Measurements from ENCODE around the gene PLA2G4B.

The PLA2G4B gene

DNA sequence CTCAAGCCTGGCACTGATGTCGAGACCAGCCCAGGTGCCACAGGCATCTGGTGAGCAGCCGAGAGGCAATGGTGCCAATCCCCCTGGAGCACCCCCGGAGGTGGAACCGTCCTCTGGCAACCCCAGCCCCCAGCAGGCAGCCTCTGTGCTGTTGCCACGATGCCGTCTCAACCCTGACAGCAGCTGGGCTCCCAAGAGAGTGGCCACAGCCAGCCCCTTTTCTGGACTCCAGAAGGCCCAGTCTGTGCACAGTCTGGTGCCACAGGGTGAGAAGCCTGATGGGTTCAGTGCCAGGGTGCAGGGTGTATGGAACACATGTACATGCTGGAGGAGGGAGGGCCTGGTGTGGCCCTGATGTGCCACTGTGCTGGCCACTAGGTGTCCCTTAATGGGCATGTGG lies 15.7 kb upstream of the PLA2G4B start:
- TF ChIP-seq, protein P1, sequence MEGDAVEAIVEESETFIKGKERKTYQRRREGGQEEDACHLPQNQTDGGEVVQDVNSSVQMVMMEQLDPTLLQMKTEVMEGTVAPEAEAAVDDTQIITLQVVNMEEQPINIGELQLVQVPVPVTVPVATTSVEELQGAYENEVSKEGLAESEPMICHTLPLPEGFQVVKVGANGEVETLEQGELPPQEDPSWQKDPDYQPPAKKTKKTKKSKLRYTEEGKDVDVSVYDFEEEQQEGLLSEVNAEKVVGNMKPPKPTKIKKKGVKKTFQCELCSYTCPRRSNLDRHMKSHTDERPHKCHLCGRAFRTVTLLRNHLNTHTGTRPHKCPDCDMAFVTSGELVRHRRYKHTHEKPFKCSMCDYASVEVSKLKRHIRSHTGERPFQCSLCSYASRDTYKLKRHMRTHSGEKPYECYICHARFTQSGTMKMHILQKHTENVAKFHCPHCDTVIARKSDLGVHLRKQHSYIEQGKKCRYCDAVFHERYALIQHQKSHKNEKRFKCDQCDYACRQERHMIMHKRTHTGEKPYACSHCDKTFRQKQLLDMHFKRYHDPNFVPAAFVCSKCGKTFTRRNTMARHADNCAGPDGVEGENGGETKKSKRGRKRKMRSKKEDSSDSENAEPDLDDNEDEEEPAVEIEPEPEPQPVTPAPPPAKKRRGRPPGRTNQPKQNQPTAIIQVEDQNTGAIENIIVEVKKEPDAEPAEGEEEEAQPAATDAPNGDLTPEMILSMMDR (IDR thresholded peaks at IDR 0.05; ENCODE audit: low read depth, low read length) = no peak
- no peak overlapping the region for H3K4me3 ChIP-seq (ENCODE audit: low read depth, low read length)

DNA sequence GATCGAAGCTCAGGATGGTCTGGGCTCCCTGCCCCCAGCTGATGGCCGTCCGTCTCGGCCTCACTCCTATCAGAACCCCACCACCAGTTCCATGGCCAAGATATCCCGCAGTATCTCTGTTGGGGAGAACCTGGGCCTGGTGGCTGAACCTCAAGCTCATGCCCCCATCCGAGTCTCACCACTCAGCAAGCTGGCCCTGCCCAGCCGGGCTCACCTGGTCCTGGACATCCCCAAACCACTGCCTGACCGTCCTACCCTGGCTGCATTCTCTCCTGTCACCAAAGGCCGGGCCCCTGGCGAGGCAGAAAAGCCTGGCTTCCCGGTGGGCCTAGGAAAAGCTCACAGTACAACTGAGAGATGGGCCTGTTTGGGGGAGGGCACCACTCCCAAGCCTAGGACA lies 15.1 kb upstream of the PLA2G4B start:
- H3K4me3 ChIP-seq (ENCODE audit: low read depth, low read length) = no peak overlapping the region
- TF ChIP-seq, protein P1 (IDR thresholded peaks at IDR 0.05; ENCODE audit: low read depth, low read length) = no peak

GRCh38 chr15:41824062-41824745 lies 14.4 kb upstream of the PLA2G4B start:
- TF ChIP-seq, protein P1 (IDR thresholded peaks at IDR 0.05; ENCODE audit: low read depth, low read length) = no peak
- no peak overlapping the region for H3K4me3 ChIP-seq (ENCODE audit: low read depth, low read length)

GRCh38 chr15:41825145-41825544 lies 13.5 kb upstream of the PLA2G4B start:
- no peak overlapping the region for H3K4me3 ChIP-seq (ENCODE audit: low read depth, low read length)
- TF ChIP-seq, protein P1 (IDR thresholded peaks at IDR 0.05; ENCODE audit: low read depth, low read length) = no peak

DNA sequence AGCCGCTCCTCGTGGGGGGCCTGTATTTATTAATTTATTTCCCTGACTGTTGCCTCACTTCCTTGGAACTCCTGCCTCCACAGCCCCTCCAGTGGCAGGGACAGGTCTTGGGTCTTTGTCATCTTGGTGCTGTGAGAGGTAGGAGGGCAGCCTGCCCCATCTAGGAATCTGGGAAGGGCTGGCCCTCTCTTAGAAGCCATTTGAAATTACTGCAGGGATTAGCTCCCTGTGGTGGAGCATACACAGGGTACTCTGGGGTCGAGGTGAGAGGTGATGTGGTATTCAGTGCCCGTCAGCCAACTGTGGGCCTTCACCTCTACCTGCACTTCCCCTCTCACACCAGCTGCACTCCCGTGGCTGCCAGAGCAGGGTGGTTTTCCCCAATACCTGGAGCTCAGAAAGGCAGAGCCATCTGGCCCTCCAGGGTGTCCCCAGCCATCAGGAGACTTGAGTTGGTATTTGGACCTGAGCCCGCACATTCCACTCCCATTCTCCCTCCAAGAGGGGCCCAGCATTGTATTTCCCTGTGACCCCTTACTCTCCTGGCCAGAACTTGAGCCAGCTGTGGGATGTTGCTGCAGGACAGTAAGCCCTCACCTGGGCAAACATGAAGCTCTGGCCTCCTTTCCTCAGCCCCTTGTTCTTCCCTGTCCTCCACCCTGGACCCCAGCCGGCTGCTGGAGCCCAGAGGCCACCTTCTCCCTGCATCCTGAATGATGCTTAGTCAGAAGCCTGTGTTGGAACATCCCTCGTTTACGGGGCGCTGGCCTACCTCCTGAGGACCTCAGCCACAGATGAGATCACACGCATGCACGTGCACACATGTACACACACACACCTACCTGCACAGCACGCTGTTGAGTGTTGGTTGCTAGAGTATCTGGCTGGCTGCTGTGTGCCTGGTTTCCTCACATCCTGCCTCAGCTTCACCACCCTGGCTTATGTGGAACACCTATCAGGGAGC lies 12.8 kb upstream of the PLA2G4B start:
- H3K4me3 ChIP-seq (ENCODE audit: low read depth, low read length) = no peak overlapping the region
- TF ChIP-seq, protein P1 (IDR thresholded peaks at IDR 0.05; ENCODE audit: low read depth, low read length) = no peak

GRCh38 chr15:41827290-41827879 lies 11.3 kb upstream of the PLA2G4B start:
- H3K4me3 ChIP-seq (ENCODE audit: low read depth, low read length) = peak overlapping the region; percentile 84
- TF ChIP-seq, protein P1 (IDR thresholded peaks at IDR 0.05; ENCODE audit: low read depth, low read length) = no peak
